NB4 (cell line): ENCODE results near the gene EPHA5.

Experiments
- DNase-seq: peaks from one replicate; pipeline ENCODE4 v3.0.0; 2010; ENCODE audit warnings: low read depth
- H3K4me3 ChIP-seq: one replicate; pipeline ENCODE4 v1.5.1; 2011; ENCODE audit warnings: mild to moderate bottlenecking, low read depth, low read length, moderate library complexity
- CTCF ChIP-seq: IDR thresholded peaks from one replicate; pipeline ENCODE4 v1.5.1; 2012; ENCODE audit warnings: low read depth, low read length
- MAX ChIP-seq: IDR thresholded peaks from 2 replicates; pipeline ENCODE4 v1.6.1; 2011; ENCODE audit warnings: low read depth, low read length
- MYC ChIP-seq: IDR thresholded peaks from 2 replicates; pipeline ENCODE4 v1.6.1; 2011; ENCODE audit warnings: low read depth, low read length
- POLR2A ChIP-seq: IDR thresholded peaks from 2 replicates; pipeline ENCODE4 v1.6.1; 2011; ENCODE audit warnings: mild to moderate bottlenecking; ENCODE audit not compliant: insufficient read length; ENCODE audit errors: extremely low read depth

Gene EPHA5

GRCh38 chr4:65399084-65399483 is 271.2 kb downstream of the EPHA5 start:
- TF ChIP-seq POLR2A = no peak
- no peak for TF ChIP-seq MAX
- TF ChIP-seq CTCF = no peak
- no peak for TF ChIP-seq MYC
- DNase-seq = no peak
- no peak overlapping the region for H3K4me3 ChIP-seq

GRCh38 chr4:65393078-65393477 is 277.2 kb downstream of the EPHA5 start:
- no peak for DNase-seq
- TF ChIP-seq CTCF (no peak), MYC (no peak), MAX (no peak), POLR2A (no peak)
- H3K4me3 ChIP-seq = no peak overlapping the region

DNA sequence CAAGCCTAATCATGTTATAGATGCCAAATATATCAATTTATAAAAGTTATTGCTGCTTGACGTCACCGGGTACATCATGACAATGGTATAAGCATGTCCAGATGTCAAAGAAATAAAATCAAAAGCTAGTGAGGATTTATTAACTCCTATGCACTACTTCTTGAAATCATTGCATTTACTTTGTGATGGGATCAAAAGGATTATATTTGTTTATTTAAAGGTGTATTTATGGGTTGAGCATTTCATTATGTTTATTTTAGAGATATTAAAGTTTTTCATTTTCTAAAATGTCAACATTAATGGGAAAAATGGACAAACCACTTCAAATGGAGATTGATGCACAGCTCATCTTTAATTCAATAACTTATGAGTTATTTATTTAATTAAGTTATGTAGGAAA is 277.8 kb downstream of the EPHA5 start:
- H3K4me3 ChIP-seq = no peak overlapping the region
- TF ChIP-seq POLR2A = no peak
- TF ChIP-seq MAX = no peak
- no peak for TF ChIP-seq CTCF
- no peak for TF ChIP-seq MYC
- no peak for DNase-seq

- no peak for DNase-seq
- TF ChIP-seq CTCF (no peak), POLR2A (no peak), MAX (no peak), MYC (no peak)
- no peak overlapping the region for H3K4me3 ChIP-seq
Observed at GRCh38 chr4:65391814-65392213, 278.5 kb downstream of the EPHA5 start.

DNA sequence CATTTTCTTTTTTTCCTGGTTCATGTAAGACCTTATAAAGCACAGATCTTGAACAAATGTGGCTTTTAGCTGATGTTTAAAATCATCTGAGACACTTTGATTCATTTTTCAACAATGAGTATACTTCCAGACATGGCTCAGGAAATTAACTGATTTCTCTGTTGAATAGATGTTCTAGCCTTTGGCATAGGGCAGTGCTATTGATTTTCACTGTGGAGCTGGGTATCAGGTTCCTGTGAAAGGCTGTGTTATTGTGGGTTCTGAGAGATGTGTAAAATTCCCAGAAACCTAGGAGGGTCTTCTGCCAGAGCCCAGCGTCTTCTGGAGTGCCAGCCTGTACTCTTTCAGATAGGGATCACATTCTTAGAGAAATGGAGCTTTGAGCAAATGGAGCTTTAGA is 278.9 kb downstream of the EPHA5 start:
- no peak overlapping the region for H3K4me3 ChIP-seq
- DNase-seq = no peak
- no peak for TF ChIP-seq MAX
- no peak for TF ChIP-seq CTCF
- no peak for TF ChIP-seq MYC
- no peak for TF ChIP-seq POLR2A

DNA sequence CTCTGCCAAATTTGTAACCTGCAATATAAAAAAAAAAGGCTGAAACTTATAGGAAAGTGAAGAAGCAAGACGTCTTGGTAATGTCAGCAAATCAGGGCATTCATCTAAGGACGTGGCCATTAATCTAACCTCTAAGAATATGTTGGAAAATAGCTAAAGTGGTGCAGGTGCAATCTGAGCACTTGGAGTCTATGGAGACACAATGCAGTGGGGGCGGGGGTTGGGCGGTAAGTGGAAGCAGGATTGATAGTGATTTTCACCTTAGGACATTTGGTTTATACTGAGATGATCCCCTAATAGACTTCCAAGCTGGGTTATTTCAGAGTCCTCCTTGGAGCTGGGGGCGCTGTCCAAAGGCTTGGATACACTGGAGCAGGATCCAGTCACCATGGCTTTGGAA is 283.4 kb downstream of the EPHA5 start:
- no peak for TF ChIP-seq MAX
- TF ChIP-seq CTCF = no peak
- TF ChIP-seq MYC = no peak
- TF ChIP-seq POLR2A = no peak
- no peak for DNase-seq

More for the DNA sequence above, 283.4 kb downstream of the EPHA5 start:
- no peak overlapping the region for H3K4me3 ChIP-seq
